GM19463 (cell line): ENCODE measurements around the gene MAD1L1.

Experiments
- ATAC-seq: cut with Tn5 transposase; IDR thresholded peaks from one replicate; pipeline ENCODE4 v1.9.1; 2021; ENCODE audit warnings: mild to moderate bottlenecking, moderate library complexity; ENCODE audit not compliant: unreplicated experiment

Gene MAD1L1

GRCh38 chr7:1965579-1966294, 267.0 kb downstream of the MAD1L1 start:
- no peak for ATAC-seq

GRCh38 chr7:1964913-1965578, 267.7 kb downstream of the MAD1L1 start:
- ATAC-seq, result no peak

- ATAC-seq, result no peak
These were observed 268.4 kb downstream of the MAD1L1 start for GRCh38 chr7:1964211-1964912.

GRCh38 chr7:1963575-1963974, 269.2 kb downstream of the MAD1L1 start:
- ATAC-seq, result no peak

- ATAC-seq, result no peak
These were observed 271.0 kb downstream of the MAD1L1 start for GRCh38 chr7:1961701-1962276.

GRCh38 chr7:1959305-1959704, 273.4 kb downstream of the MAD1L1 start:
- no peak for ATAC-seq

- no peak for ATAC-seq
These were observed 275.1 kb downstream of the MAD1L1 start for GRCh38 chr7:1957471-1958225.

GRCh38 chr7:1956611-1957470, 275.9 kb downstream of the MAD1L1 start:
- no peak for ATAC-seq

GRCh38 chr7:1956141-1956540, 276.6 kb downstream of the MAD1L1 start:
- ATAC-seq, result no peak

- no peak for ATAC-seq
These were observed 278.3 kb downstream of the MAD1L1 start for GRCh38 chr7:1954366-1955004.

- ATAC-seq, result no peak
These were observed 279.2 kb downstream of the MAD1L1 start for GRCh38 chr7:1953199-1954190.

- ATAC-seq, result no peak
These were observed 280.0 kb downstream of the MAD1L1 start for GRCh38 chr7:1952781-1953180.

- no peak for ATAC-seq
These were observed 280.5 kb downstream of the MAD1L1 start for GRCh38 chr7:1952169-1952760.

GRCh38 chr7:1951600-1951999, 281.1 kb downstream of the MAD1L1 start:
- no peak for ATAC-seq

- ATAC-seq, result no peak
These were observed 281.6 kb downstream of the MAD1L1 start for GRCh38 chr7:1951159-1951536.

- ATAC-seq, result no peak
These were observed 282.1 kb downstream of the MAD1L1 start for GRCh38 chr7:1950452-1951158.

- no peak for ATAC-seq
These were observed 282.7 kb downstream of the MAD1L1 start for GRCh38 chr7:1950066-1950451.
